Measurements from ENCODE around the gene C19orf18. TPM values are rescaled to one million over a fixed set of nuclear protein-coding genes. Genes with fewer than 3 reads are reported as not detected.

The C19orf18 gene
- total RNA-seq, 2 experiments from 2014 or later: 0.40 TPM; not detected in 1

- Mint-ChIP-seq H3K4me3 (peak overlapping the region; percentile 77), H3K27me3 (no peaks in the 10 kb centered on the region), H3K4me1 (peaks cover 30% of the 10 kb centered on the region), H3K27ac (peak overlapping the region; percentile 44), H3K36me3 (ENCODE audit: low read depth) (peaks cover 91% of the 10 kb centered on the region), H3K9me3 (peaks cover 49% of the 10 kb centered on the region)
- ChIA-PET POLR2A (interaction anchor here (0.8 to 2.5 kb wide), 14 partner anchors 23 to 502 kb away, joined by 3 to 17 read pairs (median 5); partner anchors contain the start of genes ZNF134, ZNF256, ZNF274 and ZNF329), CTCF (interaction anchor here (0.6 to 1.2 kb wide), 4 partner anchors 50 to 518 kb away, joined by 3 to 5 read pairs (median 4); partner anchors contain the start of gene ZNF329)
- DNase-seq: peak; percentile 26
Measured at GRCh38 chr19:58001895-58002369, 27.6 kb upstream of the C19orf18 start.

- Mint-ChIP-seq H3K9me3 (peaks cover 54% of the 10 kb centered on the region), H3K36me3 (ENCODE audit: low read depth) (peaks cover 92% of the 10 kb centered on the region), H3K4me3 (peak overlapping the region; percentile 77), H3K4me1 (peaks cover 30% of the 10 kb centered on the region), H3K27me3 (no peaks in the 10 kb centered on the region), H3K27ac (no peak overlapping the region)
- POLR2A ChIA-PET: no interaction called here
- CTCF ChIA-PET: no interaction called here
- DNase-seq: no peak
Measured at GRCh38 chr19:58000677-58001076, 26.3 kb upstream of the C19orf18 start.

GRCh38 chr19:57992841-57993240 is 18.5 kb upstream of the C19orf18 start:
- CTCF ChIA-PET: no interaction called here
- H3K9me3 Mint-ChIP-seq: peaks cover 59% of the 10 kb centered on the region
- no peak overlapping the region for H3K27ac Mint-ChIP-seq
- H3K36me3 Mint-ChIP-seq (ENCODE audit: low read depth): peaks cover 68% of the 10 kb centered on the region
- H3K4me3 Mint-ChIP-seq: no peak overlapping the region
- H3K27me3 Mint-ChIP-seq: no peaks in the 10 kb centered on the region
- H3K4me1 Mint-ChIP-seq: no peaks in the 10 kb centered on the region
- POLR2A ChIA-PET: no interaction called here
- no peak for DNase-seq

- no peaks in the 10 kb centered on the region for H3K4me1 Mint-ChIP-seq
- H3K27ac Mint-ChIP-seq: no peak overlapping the region
- H3K9me3 Mint-ChIP-seq: peaks cover 81% of the 10 kb centered on the region
- no peak overlapping the region for H3K4me3 Mint-ChIP-seq
- no peaks in the 10 kb centered on the region for H3K27me3 Mint-ChIP-seq
- POLR2A ChIA-PET: interaction anchor here (2.2 kb wide), 1 partner anchor 23 kb away, joined by 4 read pairs; the partner anchor contains the start of gene ZNF606
- CTCF ChIA-PET: no interaction called here
- H3K36me3 Mint-ChIP-seq (ENCODE audit: low read depth): peaks cover 73% of the 10 kb centered on the region
- DNase-seq: no peak
Measured at GRCh38 chr19:57978586-57979289, 4.4 kb upstream of the C19orf18 start.

GRCh38 chr19:57964761-57965160 is 9.6 kb downstream of the C19orf18 start:
- Mint-ChIP-seq H3K27ac (no peak overlapping the region), H3K9me3 (peaks cover 43% of the 10 kb centered on the region), H3K4me3 (no peak overlapping the region), H3K36me3 (ENCODE audit: low read depth) (peaks cover 5% of the 10 kb centered on the region), H3K27me3 (no peaks in the 10 kb centered on the region), H3K4me1 (no peaks in the 10 kb centered on the region)
- POLR2A ChIA-PET: no interaction called here
- CTCF ChIA-PET: no interaction called here
- no peak for DNase-seq

GRCh38 chr19:57961785-57962184 is 12.5 kb downstream of the C19orf18 start:
- CTCF ChIA-PET: no interaction called here
- no peak for DNase-seq
- Mint-ChIP-seq H3K9me3 (peaks cover 41% of the 10 kb centered on the region), H3K4me1 (no peaks in the 10 kb centered on the region), H3K36me3 (ENCODE audit: low read depth) (peaks cover 5% of the 10 kb centered on the region), H3K27me3 (no peaks in the 10 kb centered on the region), H3K4me3 (no peak overlapping the region), H3K27ac (no peak overlapping the region)
- POLR2A ChIA-PET: no interaction called here

- ChIA-PET CTCF (no interaction called here), POLR2A (no interaction called here)
- Mint-ChIP-seq H3K27me3 (no peaks in the 10 kb centered on the region), H3K36me3 (ENCODE audit: low read depth) (peaks cover 4% of the 10 kb centered on the region), H3K4me1 (no peaks in the 10 kb centered on the region), H3K9me3 (peaks cover 40% of the 10 kb centered on the region), H3K27ac (no peak overlapping the region), H3K4me3 (no peak overlapping the region)
- no peak for DNase-seq
Measured at GRCh38 chr19:57954996-57955395, 19.3 kb downstream of the C19orf18 start.

GRCh38 chr19:57949702-57950101 is 24.6 kb downstream of the C19orf18 start:
- H3K4me3 Mint-ChIP-seq: no peak overlapping the region
- CTCF ChIA-PET: no interaction called here
- H3K27me3 Mint-ChIP-seq: no peaks in the 10 kb centered on the region
- no peak overlapping the region for H3K27ac Mint-ChIP-seq
- POLR2A ChIA-PET: interaction anchor here (0.9 kb wide), 1 partner anchor 33 kb away, joined by 3 read pairs; no protein-coding TSS in a partner anchor
- DNase-seq: no peak
- peaks cover 25% of the 10 kb centered on the region for H3K36me3 Mint-ChIP-seq (ENCODE audit: low read depth)
- H3K9me3 Mint-ChIP-seq: peaks cover 44% of the 10 kb centered on the region
- peaks cover 20% of the 10 kb centered on the region for H3K4me1 Mint-ChIP-seq

- ChIA-PET CTCF (no interaction called here), POLR2A (interaction anchor here (0.9 kb wide), 1 partner anchor 32 kb away, joined by 3 read pairs; no protein-coding TSS in a partner anchor)
- Mint-ChIP-seq H3K4me1 (peaks cover 20% of the 10 kb centered on the region), H3K27ac (no peak overlapping the region), H3K9me3 (peaks cover 44% of the 10 kb centered on the region), H3K27me3 (no peaks in the 10 kb centered on the region), H3K36me3 (ENCODE audit: low read depth) (peaks cover 29% of the 10 kb centered on the region), H3K4me3 (no peak overlapping the region)
- no peak for DNase-seq
Measured at GRCh38 chr19:57949296-57949695, 25.0 kb downstream of the C19orf18 start.

GRCh38 chr19:57947419-57948134 is 26.8 kb downstream of the C19orf18 start, which contains the start of gene ZNF256:
Gene ZNF256 (minus strand): TSS chr19:57947706. CDS start chr19:57947474, 232 bp downstream.
- ChIA-PET POLR2A (interaction anchor here (1.0 kb wide), 1 partner anchor 55 kb away, joined by 4 read pairs; the partner anchor contains the start of gene ZNF606), CTCF (interaction anchor here (0.7 kb wide), 2 partner anchors 209 to 823 kb away, joined by 3 read pairs; no protein-coding TSS in a partner anchor)
- peak within 1 kb of the TSS; percentile 85 for H3K27ac Mint-ChIP-seq
- peaks cover 46% of the 10 kb centered on the region for H3K36me3 Mint-ChIP-seq (ENCODE audit: low read depth)
- H3K4me3 Mint-ChIP-seq: peak within 1 kb of the TSS; percentile 93
- H3K4me1 Mint-ChIP-seq: peaks cover 20% of the 10 kb centered on the region
- peak; percentile 90 for DNase-seq
- peaks cover 52% of the 10 kb centered on the region for H3K9me3 Mint-ChIP-seq
- no peaks in the 10 kb centered on the region for H3K27me3 Mint-ChIP-seq

GRCh38 chr19:57947088-57947418 is 27.3 kb downstream of the C19orf18 start:
- Mint-ChIP-seq H3K4me1 (peaks cover 20% of the 10 kb centered on the region), H3K27me3 (no peaks in the 10 kb centered on the region), H3K36me3 (ENCODE audit: low read depth) (peaks cover 51% of the 10 kb centered on the region), H3K27ac (peak overlapping the region; percentile 85), H3K9me3 (peaks cover 56% of the 10 kb centered on the region), H3K4me3 (peak overlapping the region; percentile 93)
- ChIA-PET POLR2A (interaction anchor here (1.0 kb wide), 1 partner anchor 56 kb away, joined by 4 read pairs; the partner anchor contains the start of gene ZNF606), CTCF (no interaction called here)
- no peak for DNase-seq

- ChIA-PET CTCF (no interaction called here), POLR2A (no interaction called here)
- no peaks in the 10 kb centered on the region for H3K27me3 Mint-ChIP-seq
- DNase-seq: no peak
- peaks cover 20% of the 10 kb centered on the region for H3K4me1 Mint-ChIP-seq
- H3K9me3 Mint-ChIP-seq: peaks cover 60% of the 10 kb centered on the region
- H3K27ac Mint-ChIP-seq: no peak overlapping the region
- H3K4me3 Mint-ChIP-seq: peak overlapping the region; percentile 93
- H3K36me3 Mint-ChIP-seq (ENCODE audit: low read depth): peaks cover 59% of the 10 kb centered on the region
Measured at GRCh38 chr19:57946316-57946715, 28.0 kb downstream of the C19orf18 start.

GRCh38 chr19:57941593-57941992 is 32.7 kb downstream of the C19orf18 start:
- H3K9me3 Mint-ChIP-seq: peaks cover 68% of the 10 kb centered on the region
- no peaks in the 10 kb centered on the region for H3K27me3 Mint-ChIP-seq
- no peak for DNase-seq
- ChIA-PET POLR2A (no interaction called here), CTCF (no interaction called here)
- no peak overlapping the region for H3K4me3 Mint-ChIP-seq
- H3K27ac Mint-ChIP-seq: no peak overlapping the region
- H3K36me3 Mint-ChIP-seq (ENCODE audit: low read depth): peaks cover 78% of the 10 kb centered on the region
- peaks cover 10% of the 10 kb centered on the region for H3K4me1 Mint-ChIP-seq
